ENCODE results near the gene EIF3F.
"Not testable (repeated sequence)": the region's sequence is repeated elsewhere in the genome, so short reads cannot be mapped to it uniquely, and the experiment has no call there.

Gene EIF3F

GRCh38 chr11:7986768-7987559 is at the start of gene EIF3F:
Gene EIF3F (plus strand): TSS chr11:7987337. CDS start chr11:7987353, 16 bp downstream.
- peak; percentile 99 for DNase-seq

- DNase-seq: no peak
Observed at GRCh38 chr11:7941146-7941545, 46.0 kb upstream of the EIF3F start.

GRCh38 chr11:7941608-7942007 is 45.5 kb upstream of the EIF3F start, which contains the start of gene OR10A3:
Gene OR10A3 (minus strand): TSS chr11:7941708. CDS start chr11:7939520, 2,188 bp downstream.
- no peak for DNase-seq

- DNase-seq: no peak
Observed at GRCh38 chr11:7944123-7944522, 43.0 kb upstream of the EIF3F start.

GRCh38 chr11:7949934-7950333 is 37.2 kb upstream of the EIF3F start:
- no peak for DNase-seq

- DNase-seq: no peak
Observed at GRCh38 chr11:7955191-7955590, 31.9 kb upstream of the EIF3F start.

GRCh38 chr11:7964261-7964660 is 22.9 kb upstream of the EIF3F start:
- DNase-seq: no peak

GRCh38 chr11:7964873-7965272 is 22.3 kb upstream of the EIF3F start:
- DNase-seq: no peak

GRCh38 chr11:7965386-7965785 is 21.8 kb upstream of the EIF3F start, which contains the start of gene NLRP10:
Gene NLRP10 (minus strand): TSS chr11:7965447. CDS start chr11:7963495, 1,952 bp downstream.
- DNase-seq: no peak

- no peak for DNase-seq
Observed at GRCh38 chr11:7967097-7967496, 20.0 kb upstream of the EIF3F start.

GRCh38 chr11:7967826-7968225 is 19.3 kb upstream of the EIF3F start:
- DNase-seq: no peak

- no peak for DNase-seq
Observed at GRCh38 chr11:7968686-7969085, 18.5 kb upstream of the EIF3F start.

GRCh38 chr11:7969756-7970646 is 17.1 kb upstream of the EIF3F start:
- no peak for DNase-seq

GRCh38 chr11:7971846-7972245 is 15.3 kb upstream of the EIF3F start:
- DNase-seq: no peak

GRCh38 chr11:7973011-7973410 is 14.1 kb upstream of the EIF3F start:
- no peak for DNase-seq

GRCh38 chr11:7974668-7975067 is 12.5 kb upstream of the EIF3F start:
- no peak for DNase-seq

- DNase-seq: no peak
Observed at GRCh38 chr11:7977232-7977917, 9.8 kb upstream of the EIF3F start.

GRCh38 chr11:7981619-7982157 is 5.4 kb upstream of the EIF3F start:
- DNase-seq: no peak

- no peak for DNase-seq
Observed at GRCh38 chr11:7982582-7983119, 4.5 kb upstream of the EIF3F start.

GRCh38 chr11:7983832-7984590 is 3.1 kb upstream of the EIF3F start:
- DNase-seq: no peak

GRCh38 chr11:7987560-7987883 is 385 bp downstream of the EIF3F start:
- DNase-seq: not testable (repeated sequence)

Data from CD4-positive, alpha-beta T cell treated with Interleukin-10 for 1 hour (primary cell).